Lower lobe of right lung (tissue), 2 donors: ENCODE measurements around the gene MICOS13. TPM values are rescaled to one million over a fixed set of nuclear protein-coding genes. Genes with fewer than 3 reads are reported as not detected.
A peak's percentile ranks its signal among the peaks of the same experiment; 100 is the strongest.

Experiments
- ATAC-seq, 2 donors: fragments of 200-7000 bp; cut with Tn5 transposase; one replicate each; pipeline ENCODE4 v1.9.1; 2020 to 2022; ENCODE audit warnings: mild to moderate bottlenecking in 2 of 2, moderate library complexity in 2 of 2
- DNase-seq: peaks from one replicate; pipeline ENCODE4 v3.0.0-alpha.2; 2020
- H3K27ac ChIP-seq: fragments of 200-600 bp; one replicate; pipeline ENCODE4 v1.8.0; 2022
- H3K27me3 ChIP-seq: fragments of 200-600 bp; one replicate; pipeline ENCODE4 v1.8.0; 2022; ENCODE audit warnings: low read depth
- H3K36me3 ChIP-seq: fragments of 200-600 bp; one replicate; pipeline ENCODE4 v1.8.0; 2022; ENCODE audit warnings: mild to moderate bottlenecking
- H3K4me1 ChIP-seq: fragments of 200-600 bp; one replicate; pipeline ENCODE4 v1.8.0; 2022
- H3K4me3 ChIP-seq: fragments of 200-600 bp; one replicate; pipeline ENCODE4 v1.8.0; 2022; ENCODE audit warnings: mild to moderate bottlenecking
- H3K9me3 ChIP-seq: fragments of 200-600 bp; one replicate; pipeline ENCODE4 v1.8.0; 2022
- CTCF ChIP-seq: fragments of 200-600 bp; IDR thresholded peaks from one replicate; pipeline ENCODE4 v1.8.0; 2022; ENCODE audit warnings: antibody characterized with exemption, mild to moderate bottlenecking
- intact Hi-C: fragments of 100-400 bp; cut with DNase I; formaldehyde crosslinking; loops from one replicate; pipeline ENCODE4 v1.11.0; 2022
- total RNA-seq: library from RNA; stranded (reverse); fragmentation: NEBNext Ultra II Directional; extraction: Animal tissue kit (Norgen Biotek cat#: 25700); gene quantifications from one replicate; pipeline ENCODE4 v1.2.1, GENCODE V29; 2021
- donor health status: DM: no; HTN: yes; CAD: no; lungs with severe emphysema.

The MICOS13 gene
- total RNA-seq, 1 donor from 2014 or later = 42.7 TPM

- no peak for ATAC-seq
- Histone ChIP-seq H3K36me3 (peaks cover 38% of the 10 kb centered on the region), H3K27me3 (no peaks in the 10 kb centered on the region), H3K9me3 (no peaks in the 10 kb centered on the region), H3K27ac (peak overlapping the region; percentile 29), H3K4me3 (no peak overlapping the region), H3K4me1 (peaks cover 84% of the 10 kb centered on the region)
- no peak for TF ChIP-seq CTCF
- intact Hi-C loops = no loop called here
- no peak for DNase-seq
Observed at GRCh38 chr19:5631567-5632240, 48.6 kb downstream of the MICOS13 start.

- Histone ChIP-seq H3K27ac (no peak overlapping the region), H3K27me3 (no peaks in the 10 kb centered on the region), H3K9me3 (no peaks in the 10 kb centered on the region), H3K36me3 (peaks cover 56% of the 10 kb centered on the region), H3K4me1 (peaks cover 90% of the 10 kb centered on the region), H3K4me3 (no peak overlapping the region)
- ATAC-seq (peak; percentile 31 to 47), DNase-seq (no peak)
- intact Hi-C loops = no loop called here
- no peak for TF ChIP-seq CTCF
Observed at GRCh38 chr19:5628919-5629481, 51.3 kb downstream of the MICOS13 start.

- Histone ChIP-seq H3K27me3 (no peaks in the 10 kb centered on the region), H3K27ac (no peak overlapping the region), H3K9me3 (no peaks in the 10 kb centered on the region), H3K36me3 (peaks cover 56% of the 10 kb centered on the region), H3K4me3 (no peak overlapping the region), H3K4me1 (peaks cover 90% of the 10 kb centered on the region)
- no peak for TF ChIP-seq CTCF
- ATAC-seq (no peak), DNase-seq (no peak)
- intact Hi-C loops = no loop called here
Observed at GRCh38 chr19:5628461-5628860, 51.9 kb downstream of the MICOS13 start.

Other genes with a start within 250 kb of the MICOS13 start
- gene ZNRF4, start 225.1 kb downstream of the MICOS13 start, total RNA-seq = not detected
- 3.9 TPM for gene TINCR, start 112.6 kb downstream of the MICOS13 start, total RNA-seq
- gene SAFB2, start 57.7 kb downstream of the MICOS13 start, total RNA-seq = 81.8 TPM
- 87.1 TPM for gene SAFB, start 57.4 kb downstream of the MICOS13 start, total RNA-seq
- 8.6 TPM for gene HSD11B1L, start 511 bp upstream of the MICOS13 start, total RNA-seq
- gene RPL36, start 9.8 kb upstream of the MICOS13 start, total RNA-seq = 566 TPM
- gene LONP1, start 39.6 kb upstream of the MICOS13 start, total RNA-seq = 65.3 TPM
- 6.4 TPM for gene CATSPERD, start 40.1 kb upstream of the MICOS13 start, total RNA-seq
- gene PRR22, start 104.2 kb upstream of the MICOS13 start, total RNA-seq = 2.7 TPM
- gene DUS3L, start 110.6 kb upstream of the MICOS13 start, total RNA-seq = 24.3 TPM
- gene NRTN, start 124.6 kb upstream of the MICOS13 start, total RNA-seq = 2.7 TPM
- gene FUT6, start 159.2 kb upstream of the MICOS13 start, total RNA-seq = 1.1 TPM
- 11.3 TPM for gene FUT3, start 170.9 kb upstream of the MICOS13 start, total RNA-seq
- gene FUT5, start 190.0 kb upstream of the MICOS13 start, total RNA-seq = not detected
- gene NDUFA11, start 223.3 kb upstream of the MICOS13 start, total RNA-seq = 150 TPM
- gene VMAC, start 224.4 kb upstream of the MICOS13 start, total RNA-seq = 8.1 TPM
- 76.7 TPM for gene CAPS, start 233.7 kb upstream of the MICOS13 start, total RNA-seq